GM10266 (cell line): Measurements from ENCODE around the gene GPR17.

Experiments used
- DNase-seq: peaks from one replicate; pipeline ENCODE4 v3.0.0; 2012; ENCODE audit errors: extremely low spot score
- TF ChIP-seq, protein P1 (sequence below): IDR thresholded peaks from 2 replicates; pipeline ENCODE4 v1.5.1; 2012; ENCODE audit warnings: mild to moderate bottlenecking, low read depth; ENCODE audit not compliant: control insufficient read depth, insufficient read depth; ENCODE audit errors: missing control alignments

Gene GPR17

DNA sequence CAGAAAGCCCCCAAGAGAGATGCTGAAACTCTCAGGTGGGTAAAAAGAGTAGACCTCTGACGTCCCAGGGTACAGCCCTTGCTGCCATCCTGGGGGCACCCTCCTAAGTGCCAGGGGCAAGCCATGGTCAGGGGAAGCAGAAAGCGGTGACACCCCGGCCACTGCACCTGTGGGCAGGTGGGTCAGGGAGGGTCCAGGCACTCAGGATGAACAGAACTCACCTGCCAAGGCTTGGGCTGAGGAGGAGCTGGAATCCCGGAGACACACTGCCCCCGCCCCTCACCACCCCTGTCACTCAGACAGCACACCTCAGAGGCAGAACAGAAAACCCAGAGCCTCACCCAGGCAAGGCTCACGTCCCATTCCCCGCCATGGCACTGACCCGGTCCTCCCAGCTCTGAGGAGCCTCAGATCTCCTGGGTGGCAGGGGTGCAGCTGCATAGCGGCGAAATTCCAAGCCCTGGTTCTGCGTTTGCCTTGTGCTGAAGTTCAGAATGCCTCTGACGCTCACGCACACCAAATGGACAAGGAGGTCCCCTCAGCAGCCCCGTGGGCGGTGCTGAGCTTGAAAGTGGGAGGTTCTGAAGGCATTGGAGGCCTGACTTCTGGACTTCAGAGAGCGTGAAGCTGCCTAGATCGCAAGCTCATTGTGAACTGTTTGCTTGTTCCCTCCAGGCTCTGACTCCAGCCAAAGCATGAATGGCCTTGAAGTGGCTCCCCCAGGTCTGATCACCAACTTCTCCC, 4.3 kb downstream of the GPR17 start:
- TF ChIP-seq, protein P1, sequence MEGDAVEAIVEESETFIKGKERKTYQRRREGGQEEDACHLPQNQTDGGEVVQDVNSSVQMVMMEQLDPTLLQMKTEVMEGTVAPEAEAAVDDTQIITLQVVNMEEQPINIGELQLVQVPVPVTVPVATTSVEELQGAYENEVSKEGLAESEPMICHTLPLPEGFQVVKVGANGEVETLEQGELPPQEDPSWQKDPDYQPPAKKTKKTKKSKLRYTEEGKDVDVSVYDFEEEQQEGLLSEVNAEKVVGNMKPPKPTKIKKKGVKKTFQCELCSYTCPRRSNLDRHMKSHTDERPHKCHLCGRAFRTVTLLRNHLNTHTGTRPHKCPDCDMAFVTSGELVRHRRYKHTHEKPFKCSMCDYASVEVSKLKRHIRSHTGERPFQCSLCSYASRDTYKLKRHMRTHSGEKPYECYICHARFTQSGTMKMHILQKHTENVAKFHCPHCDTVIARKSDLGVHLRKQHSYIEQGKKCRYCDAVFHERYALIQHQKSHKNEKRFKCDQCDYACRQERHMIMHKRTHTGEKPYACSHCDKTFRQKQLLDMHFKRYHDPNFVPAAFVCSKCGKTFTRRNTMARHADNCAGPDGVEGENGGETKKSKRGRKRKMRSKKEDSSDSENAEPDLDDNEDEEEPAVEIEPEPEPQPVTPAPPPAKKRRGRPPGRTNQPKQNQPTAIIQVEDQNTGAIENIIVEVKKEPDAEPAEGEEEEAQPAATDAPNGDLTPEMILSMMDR: peak; percentile 9
- no peak for DNase-seq

DNA sequence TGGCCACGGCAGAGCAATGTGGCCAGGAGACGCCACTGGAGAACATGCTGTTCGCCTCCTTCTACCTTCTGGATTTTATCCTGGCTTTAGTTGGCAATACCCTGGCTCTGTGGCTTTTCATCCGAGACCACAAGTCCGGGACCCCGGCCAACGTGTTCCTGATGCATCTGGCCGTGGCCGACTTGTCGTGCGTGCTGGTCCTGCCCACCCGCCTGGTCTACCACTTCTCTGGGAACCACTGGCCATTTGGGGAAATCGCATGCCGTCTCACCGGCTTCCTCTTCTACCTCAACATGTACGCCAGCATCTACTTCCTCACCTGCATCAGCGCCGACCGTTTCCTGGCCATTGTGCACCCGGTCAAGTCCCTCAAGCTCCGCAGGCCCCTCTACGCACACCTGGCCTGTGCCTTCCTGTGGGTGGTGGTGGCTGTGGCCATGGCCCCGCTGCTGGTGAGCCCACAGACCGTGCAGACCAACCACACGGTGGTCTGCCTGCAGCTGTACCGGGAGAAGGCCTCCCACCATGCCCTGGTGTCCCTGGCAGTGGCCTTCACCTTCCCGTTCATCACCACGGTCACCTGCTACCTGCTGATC, 4.9 kb downstream of the GPR17 start:
- TF ChIP-seq, protein P1: no peak
- no peak for DNase-seq

DNA sequence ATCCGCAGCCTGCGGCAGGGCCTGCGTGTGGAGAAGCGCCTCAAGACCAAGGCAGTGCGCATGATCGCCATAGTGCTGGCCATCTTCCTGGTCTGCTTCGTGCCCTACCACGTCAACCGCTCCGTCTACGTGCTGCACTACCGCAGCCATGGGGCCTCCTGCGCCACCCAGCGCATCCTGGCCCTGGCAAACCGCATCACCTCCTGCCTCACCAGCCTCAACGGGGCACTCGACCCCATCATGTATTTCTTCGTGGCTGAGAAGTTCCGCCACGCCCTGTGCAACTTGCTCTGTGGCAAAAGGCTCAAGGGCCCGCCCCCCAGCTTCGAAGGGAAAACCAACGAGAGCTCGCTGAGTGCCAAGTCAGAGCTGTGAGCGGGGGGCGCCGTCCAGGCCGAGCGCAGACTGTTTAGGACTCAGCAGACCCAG, 5.4 kb downstream of the GPR17 start:
- TF ChIP-seq, protein P1: no peak
- no peak for DNase-seq

DNA sequence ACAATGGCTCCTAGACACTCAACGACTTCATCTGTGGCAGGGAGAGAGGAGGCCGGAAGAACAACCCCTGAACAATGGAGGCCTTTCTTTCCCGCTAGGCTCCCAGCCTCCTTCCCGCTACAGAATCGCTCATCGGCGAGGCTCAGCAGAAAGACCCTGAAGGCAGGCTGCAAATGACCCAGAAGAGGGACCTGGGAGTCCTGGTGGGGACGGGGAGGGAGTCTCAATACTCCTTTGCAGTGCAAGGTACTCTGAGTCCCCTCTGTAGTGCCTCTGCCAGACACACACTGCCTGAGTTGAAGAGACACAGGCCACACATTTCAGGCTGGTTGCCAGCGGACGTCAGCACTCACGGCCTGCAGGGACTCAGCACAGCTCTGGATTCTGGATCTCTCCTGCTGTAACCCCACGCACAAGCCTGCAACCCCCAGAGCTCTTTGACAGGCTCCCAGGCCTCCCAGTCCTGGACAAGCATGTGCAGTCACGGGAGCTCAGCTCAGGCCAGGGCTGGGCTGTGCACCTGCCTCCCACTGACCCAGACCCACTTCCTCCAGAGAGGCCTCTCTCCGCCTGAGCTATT, 6.1 kb downstream of the GPR17 start:
- TF ChIP-seq, protein P1: no peak
- no peak for DNase-seq

DNA sequence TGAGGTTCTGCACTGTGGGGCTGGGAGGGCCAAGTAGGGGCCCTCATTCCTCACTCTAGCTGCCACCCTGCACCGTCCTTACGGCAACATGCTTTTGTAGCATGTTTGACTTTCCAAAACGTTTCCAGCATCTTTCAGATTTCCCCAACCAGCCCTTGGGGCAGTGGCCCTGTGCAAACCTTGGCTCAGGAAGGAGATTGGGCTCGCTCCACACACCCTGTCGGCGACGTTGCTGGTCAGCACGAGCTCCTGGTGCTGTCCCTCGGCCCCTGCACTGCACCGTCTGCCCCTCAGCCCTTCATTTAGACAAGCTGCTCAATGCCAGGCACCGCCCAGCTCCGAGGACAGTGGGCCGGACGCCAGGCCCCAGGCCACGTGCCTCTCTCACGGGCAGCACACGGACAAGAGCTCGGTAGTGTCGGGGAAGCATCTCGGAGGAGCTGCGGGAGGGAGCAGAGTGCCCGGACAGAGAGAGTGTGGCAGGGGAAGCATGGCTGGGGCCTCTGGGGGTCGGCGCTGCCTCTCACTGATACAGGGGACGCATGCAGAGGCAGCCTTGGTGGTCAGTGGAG, 6.9 kb downstream of the GPR17 start:
- no peak for DNase-seq
- TF ChIP-seq, protein P1: no peak

DNA sequence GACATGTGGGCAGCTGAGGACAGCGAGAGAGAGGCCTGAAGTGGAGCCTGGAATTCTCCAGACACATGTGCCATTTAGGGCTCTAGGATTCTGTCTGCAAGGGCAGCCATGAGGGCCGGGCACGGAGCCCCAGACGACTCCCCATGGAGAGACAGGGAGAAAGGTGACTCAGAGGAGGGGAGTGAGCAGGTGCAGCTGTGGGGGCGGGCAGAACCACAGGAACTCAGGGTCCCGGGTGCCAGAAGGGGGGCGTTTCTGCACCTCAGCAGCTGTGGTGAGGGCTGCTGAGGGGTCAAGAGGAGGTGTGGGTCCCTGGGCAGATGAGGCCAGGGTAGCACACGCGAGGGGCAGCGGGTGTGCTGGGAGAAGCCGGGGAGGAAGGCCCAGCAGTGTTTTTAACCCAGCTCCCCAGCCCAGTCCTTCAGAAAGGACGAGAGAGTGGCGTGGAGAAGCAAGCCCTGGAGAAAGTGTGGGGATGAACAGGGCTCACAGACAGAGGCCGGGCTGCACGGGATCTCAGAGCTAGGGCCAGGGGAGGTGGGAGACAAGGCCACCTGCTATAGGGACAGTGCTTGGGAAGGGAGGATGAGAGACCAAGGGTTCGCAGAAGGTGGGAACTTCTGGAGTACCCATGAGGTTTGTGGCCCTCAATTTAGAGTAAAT, 7.6 kb downstream of the GPR17 start:
- DNase-seq: no peak
- TF ChIP-seq, protein P1: no peak
